ENCODE results near the gene PDZRN3. TPM values are rescaled to one million over a fixed set of nuclear protein-coding genes. Genes with fewer than 3 reads are reported as not detected.

Gene PDZRN3
- total RNA-seq, 1 experiment from 2014 or later: not detected

- no peaks in the 10 kb centered on the region for H3K9me3 Mint-ChIP-seq (ENCODE audit: low read depth, unreplicated experiment)
- CTCF ChIA-PET: no interaction called here
- H3K27ac Mint-ChIP-seq (ENCODE audit: unreplicated experiment): no peak overlapping the region
- peaks cover 22% of the 10 kb centered on the region for H3K27me3 Mint-ChIP-seq (ENCODE audit: unreplicated experiment)
- no peaks in the 10 kb centered on the region for H3K4me1 Mint-ChIP-seq (ENCODE audit: low read depth, unreplicated experiment)
- TF ChIP-seq CTCF (IDR thresholded peaks at IDR 0.05; ENCODE audit: unreplicated experiment): no peak
- DNase-seq: no peak
- no peak overlapping the region for H3K4me3 Mint-ChIP-seq (ENCODE audit: low read depth, unreplicated experiment)
- H3K36me3 Mint-ChIP-seq (ENCODE audit: insufficient read depth, unreplicated experiment): no peaks in the 10 kb centered on the region
- intact Hi-C loops (cut with micrococcal nuclease; ENCODE audit: unreplicated experiment): no loop called here
- BruUV-seq (replicated peaks): no TSS peak
Measured at GRCh38 chr3:73497646-73498406, 126.9 kb downstream of the PDZRN3 start.

- CTCF ChIA-PET: no interaction called here
- no peak for TF ChIP-seq CTCF (IDR thresholded peaks at IDR 0.05; ENCODE audit: unreplicated experiment)
- Mint-ChIP-seq H3K27ac (ENCODE audit: unreplicated experiment) (no peak overlapping the region), H3K36me3 (ENCODE audit: insufficient read depth, unreplicated experiment) (no peaks in the 10 kb centered on the region), H3K4me3 (ENCODE audit: low read depth, unreplicated experiment) (no peak overlapping the region), H3K9me3 (ENCODE audit: low read depth, unreplicated experiment) (no peaks in the 10 kb centered on the region), H3K27me3 (ENCODE audit: unreplicated experiment) (no peaks in the 10 kb centered on the region), H3K4me1 (ENCODE audit: low read depth, unreplicated experiment) (no peaks in the 10 kb centered on the region)
- no TSS peak for BruUV-seq (replicated peaks)
- no peak for DNase-seq
- intact Hi-C loops (cut with micrococcal nuclease; ENCODE audit: unreplicated experiment): no loop called here
Measured at GRCh38 chr3:73493543-73494308, 131.0 kb downstream of the PDZRN3 start.

- no peak overlapping the region for H3K27ac Mint-ChIP-seq (ENCODE audit: unreplicated experiment)
- H3K9me3 Mint-ChIP-seq (ENCODE audit: low read depth, unreplicated experiment): no peaks in the 10 kb centered on the region
- CTCF ChIA-PET: no interaction called here
- no TSS peak for BruUV-seq (replicated peaks)
- no peak for TF ChIP-seq CTCF (IDR thresholded peaks at IDR 0.05; ENCODE audit: unreplicated experiment)
- intact Hi-C loops (cut with micrococcal nuclease; ENCODE audit: unreplicated experiment): no loop called here
- peaks cover 8% of the 10 kb centered on the region for H3K27me3 Mint-ChIP-seq (ENCODE audit: unreplicated experiment)
- no peak for DNase-seq
- no peaks in the 10 kb centered on the region for H3K4me1 Mint-ChIP-seq (ENCODE audit: low read depth, unreplicated experiment)
- no peaks in the 10 kb centered on the region for H3K36me3 Mint-ChIP-seq (ENCODE audit: insufficient read depth, unreplicated experiment)
- H3K4me3 Mint-ChIP-seq (ENCODE audit: low read depth, unreplicated experiment): no peak overlapping the region
Measured at GRCh38 chr3:73492186-73492585, 132.6 kb downstream of the PDZRN3 start.

- no peaks in the 10 kb centered on the region for H3K9me3 Mint-ChIP-seq (ENCODE audit: low read depth, unreplicated experiment)
- DNase-seq: no peak
- H3K27ac Mint-ChIP-seq (ENCODE audit: unreplicated experiment): no peak overlapping the region
- H3K36me3 Mint-ChIP-seq (ENCODE audit: insufficient read depth, unreplicated experiment): no peaks in the 10 kb centered on the region
- no peak for TF ChIP-seq CTCF (IDR thresholded peaks at IDR 0.05; ENCODE audit: unreplicated experiment)
- no peak overlapping the region for H3K4me3 Mint-ChIP-seq (ENCODE audit: low read depth, unreplicated experiment)
- intact Hi-C loops (cut with micrococcal nuclease; ENCODE audit: unreplicated experiment): no loop called here
- H3K4me1 Mint-ChIP-seq (ENCODE audit: low read depth, unreplicated experiment): no peaks in the 10 kb centered on the region
- BruUV-seq (replicated peaks): no TSS peak
- CTCF ChIA-PET: no interaction called here
- peaks cover 12% of the 10 kb centered on the region for H3K27me3 Mint-ChIP-seq (ENCODE audit: unreplicated experiment)
Measured at GRCh38 chr3:73491287-73491662, 133.5 kb downstream of the PDZRN3 start.
